H1 (cell line): ENCODE results near the gene ACADSB. TPM values are rescaled to one million over a fixed set of nuclear protein-coding genes. Genes with fewer than 3 reads are reported as not detected.
A peak's percentile ranks its signal among the peaks of the same experiment; 100 is the strongest.

ENCODE experiments used
- RAD21 ChIP-seq, 2 experiments: IDR thresholded peaks in 1 of 2; conservative IDR thresholded peaks in 1 of 2; 2 replicates each; pipeline ENCODE4 v1.6.1; 2011; ENCODE audit warnings: low read depth in 2 of 2, low read length in 2 of 2, improper control_type of control experiment in 1 of 2, inconsistent platforms in 1 of 2, mild to moderate bottlenecking in 1 of 2, moderate library complexity in 1 of 2
- polyA plus RNA-seq, 7 experiments: library from polyadenylated mRNA; depleted of rRNA in 3 of 7; stranded (reverse) in 5 of 7; unstranded in 2 of 7; fragments of >200 nt in 5 of 7; fragments of 200-250 nt in 2 of 7; gene quantifications; 1 replicate in 5 of 7; 2 replicates in 1 of 7; 4 replicates in 1 of 7; pipeline versions ENCODE4 v1.2.1 to v1.2.3, GENCODE V29; 2011 to 2013; ENCODE audit warnings: missing spikeins in 2 of 7, mixed read lengths in 2 of 7
- total RNA-seq: library from RNA; stranded (reverse); fragmentation: NEBNext Ultra II Directional; extraction: Animal tissue kit (Norgen Biotek cat#: 25700); gene quantifications from 2 replicates; pipeline ENCODE4 v1.2.1, GENCODE V29; 2021
- TF ChIP-seq, protein P1 (sequence below): IDR thresholded peaks from 2 replicates; pipeline ENCODE4 v1.6.1; 2011; ENCODE audit warnings: low read length, improper control_type of control experiment
- TF ChIP-seq, protein P2 (sequence below): fragments of 300-600 bp; sonication (generic); IDR thresholded peaks from 2 replicates; pipeline ENCODE4 v1.7.1; 2012; ENCODE audit warnings: low read length, moderate library complexity, mild to moderate bottlenecking, inconsistent platforms; ENCODE audit not compliant: insufficient replicate concordance

ACADSB gene
- total and polyA plus RNA-seq, 2 of the 8 experiments (the other 6 are each of a cell fraction or from before 2014, with no cell fraction given) = 5.6 to 11.2 TPM

DNA sequence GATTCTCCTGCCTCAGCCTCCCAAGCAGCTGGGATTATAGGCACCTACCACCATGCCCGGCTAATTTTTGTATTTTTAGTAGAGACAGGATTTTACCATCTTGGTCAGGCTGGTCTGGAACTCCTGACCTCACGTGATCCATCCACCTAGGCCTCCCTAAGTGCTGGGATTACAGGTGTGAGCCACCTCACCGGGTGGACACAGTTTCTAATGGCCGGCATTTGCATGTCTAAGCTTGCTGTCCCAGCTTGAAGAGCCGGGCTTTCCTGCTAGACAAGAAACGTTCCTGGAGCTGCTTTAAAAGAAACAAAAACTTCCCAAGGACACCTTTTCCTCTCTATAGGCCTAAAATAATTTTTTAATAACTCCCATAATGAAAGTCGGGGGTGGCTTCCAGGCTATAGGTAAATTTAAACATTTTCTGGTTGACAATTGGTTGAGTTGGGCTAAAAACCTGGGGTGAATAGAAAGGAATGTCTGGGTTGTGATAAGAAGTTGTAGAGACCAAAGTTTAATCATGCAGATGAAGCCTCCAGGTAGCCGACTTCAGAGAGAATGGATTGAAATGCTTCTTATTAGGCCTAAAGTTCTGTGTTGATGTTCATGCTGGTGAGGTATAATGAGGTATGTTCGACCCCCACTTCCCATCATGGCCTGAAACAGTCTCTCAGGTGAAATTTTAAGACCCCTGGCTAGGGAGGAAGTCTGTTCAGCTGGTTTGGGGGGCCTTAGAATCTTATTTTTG lies 8.8 kb downstream of the ACADSB start (continued):
- no peak for TF ChIP-seq RAD21 (IDR thresholded peaks at IDR 0.05 in 1 of 2, conservative IDR thresholded peaks at IDR 0.05 in 1 of 2; ENCODE audit: low read depth in 2 of 2, low read length in 2 of 2)
- TF ChIP-seq, protein P1, sequence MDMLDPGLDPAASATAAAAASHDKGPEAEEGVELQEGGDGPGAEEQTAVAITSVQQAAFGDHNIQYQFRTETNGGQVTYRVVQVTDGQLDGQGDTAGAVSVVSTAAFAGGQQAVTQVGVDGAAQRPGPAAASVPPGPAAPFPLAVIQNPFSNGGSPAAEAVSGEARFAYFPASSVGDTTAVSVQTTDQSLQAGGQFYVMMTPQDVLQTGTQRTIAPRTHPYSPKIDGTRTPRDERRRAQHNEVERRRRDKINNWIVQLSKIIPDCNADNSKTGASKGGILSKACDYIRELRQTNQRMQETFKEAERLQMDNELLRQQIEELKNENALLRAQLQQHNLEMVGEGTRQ = peak; percentile 64
- TF ChIP-seq, protein P2, sequence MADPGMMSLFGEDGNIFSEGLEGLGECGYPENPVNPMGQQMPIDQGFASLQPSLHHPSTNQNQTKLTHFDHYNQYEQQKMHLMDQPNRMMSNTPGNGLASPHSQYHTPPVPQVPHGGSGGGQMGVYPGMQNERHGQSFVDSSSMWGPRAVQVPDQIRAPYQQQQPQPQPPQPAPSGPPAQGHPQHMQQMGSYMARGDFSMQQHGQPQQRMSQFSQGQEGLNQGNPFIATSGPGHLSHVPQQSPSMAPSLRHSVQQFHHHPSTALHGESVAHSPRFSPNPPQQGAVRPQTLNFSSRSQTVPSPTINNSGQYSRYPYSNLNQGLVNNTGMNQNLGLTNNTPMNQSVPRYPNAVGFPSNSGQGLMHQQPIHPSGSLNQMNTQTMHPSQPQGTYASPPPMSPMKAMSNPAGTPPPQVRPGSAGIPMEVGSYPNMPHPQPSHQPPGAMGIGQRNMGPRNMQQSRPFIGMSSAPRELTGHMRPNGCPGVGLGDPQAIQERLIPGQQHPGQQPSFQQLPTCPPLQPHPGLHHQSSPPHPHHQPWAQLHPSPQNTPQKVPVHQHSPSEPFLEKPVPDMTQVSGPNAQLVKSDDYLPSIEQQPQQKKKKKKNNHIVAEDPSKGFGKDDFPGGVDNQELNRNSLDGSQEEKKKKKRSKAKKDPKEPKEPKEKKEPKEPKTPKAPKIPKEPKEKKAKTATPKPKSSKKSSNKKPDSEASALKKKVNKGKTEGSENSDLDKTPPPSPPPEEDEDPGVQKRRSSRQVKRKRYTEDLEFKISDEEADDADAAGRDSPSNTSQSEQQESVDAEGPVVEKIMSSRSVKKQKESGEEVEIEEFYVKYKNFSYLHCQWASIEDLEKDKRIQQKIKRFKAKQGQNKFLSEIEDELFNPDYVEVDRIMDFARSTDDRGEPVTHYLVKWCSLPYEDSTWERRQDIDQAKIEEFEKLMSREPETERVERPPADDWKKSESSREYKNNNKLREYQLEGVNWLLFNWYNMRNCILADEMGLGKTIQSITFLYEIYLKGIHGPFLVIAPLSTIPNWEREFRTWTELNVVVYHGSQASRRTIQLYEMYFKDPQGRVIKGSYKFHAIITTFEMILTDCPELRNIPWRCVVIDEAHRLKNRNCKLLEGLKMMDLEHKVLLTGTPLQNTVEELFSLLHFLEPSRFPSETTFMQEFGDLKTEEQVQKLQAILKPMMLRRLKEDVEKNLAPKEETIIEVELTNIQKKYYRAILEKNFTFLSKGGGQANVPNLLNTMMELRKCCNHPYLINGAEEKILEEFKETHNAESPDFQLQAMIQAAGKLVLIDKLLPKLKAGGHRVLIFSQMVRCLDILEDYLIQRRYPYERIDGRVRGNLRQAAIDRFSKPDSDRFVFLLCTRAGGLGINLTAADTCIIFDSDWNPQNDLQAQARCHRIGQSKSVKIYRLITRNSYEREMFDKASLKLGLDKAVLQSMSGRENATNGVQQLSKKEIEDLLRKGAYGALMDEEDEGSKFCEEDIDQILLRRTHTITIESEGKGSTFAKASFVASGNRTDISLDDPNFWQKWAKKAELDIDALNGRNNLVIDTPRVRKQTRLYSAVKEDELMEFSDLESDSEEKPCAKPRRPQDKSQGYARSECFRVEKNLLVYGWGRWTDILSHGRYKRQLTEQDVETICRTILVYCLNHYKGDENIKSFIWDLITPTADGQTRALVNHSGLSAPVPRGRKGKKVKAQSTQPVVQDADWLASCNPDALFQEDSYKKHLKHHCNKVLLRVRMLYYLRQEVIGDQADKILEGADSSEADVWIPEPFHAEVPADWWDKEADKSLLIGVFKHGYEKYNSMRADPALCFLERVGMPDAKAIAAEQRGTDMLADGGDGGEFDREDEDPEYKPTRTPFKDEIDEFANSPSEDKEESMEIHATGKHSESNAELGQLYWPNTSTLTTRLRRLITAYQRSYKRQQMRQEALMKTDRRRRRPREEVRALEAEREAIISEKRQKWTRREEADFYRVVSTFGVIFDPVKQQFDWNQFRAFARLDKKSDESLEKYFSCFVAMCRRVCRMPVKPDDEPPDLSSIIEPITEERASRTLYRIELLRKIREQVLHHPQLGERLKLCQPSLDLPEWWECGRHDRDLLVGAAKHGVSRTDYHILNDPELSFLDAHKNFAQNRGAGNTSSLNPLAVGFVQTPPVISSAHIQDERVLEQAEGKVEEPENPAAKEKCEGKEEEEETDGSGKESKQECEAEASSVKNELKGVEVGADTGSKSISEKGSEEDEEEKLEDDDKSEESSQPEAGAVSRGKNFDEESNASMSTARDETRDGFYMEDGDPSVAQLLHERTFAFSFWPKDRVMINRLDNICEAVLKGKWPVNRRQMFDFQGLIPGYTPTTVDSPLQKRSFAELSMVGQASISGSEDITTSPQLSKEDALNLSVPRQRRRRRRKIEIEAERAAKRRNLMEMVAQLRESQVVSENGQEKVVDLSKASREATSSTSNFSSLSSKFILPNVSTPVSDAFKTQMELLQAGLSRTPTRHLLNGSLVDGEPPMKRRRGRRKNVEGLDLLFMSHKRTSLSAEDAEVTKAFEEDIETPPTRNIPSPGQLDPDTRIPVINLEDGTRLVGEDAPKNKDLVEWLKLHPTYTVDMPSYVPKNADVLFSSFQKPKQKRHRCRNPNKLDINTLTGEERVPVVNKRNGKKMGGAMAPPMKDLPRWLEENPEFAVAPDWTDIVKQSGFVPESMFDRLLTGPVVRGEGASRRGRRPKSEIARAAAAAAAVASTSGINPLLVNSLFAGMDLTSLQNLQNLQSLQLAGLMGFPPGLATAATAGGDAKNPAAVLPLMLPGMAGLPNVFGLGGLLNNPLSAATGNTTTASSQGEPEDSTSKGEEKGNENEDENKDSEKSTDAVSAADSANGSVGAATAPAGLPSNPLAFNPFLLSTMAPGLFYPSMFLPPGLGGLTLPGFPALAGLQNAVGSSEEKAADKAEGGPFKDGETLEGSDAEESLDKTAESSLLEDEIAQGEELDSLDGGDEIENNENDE = peak; percentile 70
